Measurements from ENCODE around the gene OR10R2.

OR10R2 gene

GRCh38 chr1:158527190-158527815 lies 55.3 kb downstream of the OR10R2 start:
- DNase-seq (ENCODE audit: low read depth in 2 of 2), result no peak

Data from stimulated activated CD8-positive, alpha-beta memory T cell treated with anti-CD3 and anti-CD28 coated beads, Interleukin-7, amount 100 ng/mL, for 4 hours (primary cell).